ENCODE data around the gene NHLRC2. TPM values are rescaled to one million over a fixed set of nuclear protein-coding genes. Genes with fewer than 3 reads are reported as not detected.

The NHLRC2 gene
- total RNA-seq, 1 experiment from 2014 or later: 30.9 TPM

GRCh38 chr10:113961182-113962031 is 106.9 kb downstream of the NHLRC2 start:
- no peak overlapping the region for H2BK120ac ChIP-seq (ENCODE audit: low read depth, low read length, poor library complexity, severe bottlenecking)
- H3K79me1 ChIP-seq (ENCODE audit: insufficient read depth, low read depth, low read length, poor library complexity, severe bottlenecking): no peaks in the 10 kb centered on the region
- H3K4me3 Mint-ChIP-seq: no peak overlapping the region
- H2BK20ac ChIP-seq (ENCODE audit: low read depth, low read length, poor library complexity, severe bottlenecking): no peak overlapping the region
- no peaks in the 10 kb centered on the region for H3K4me1 ChIP-seq (ENCODE audit: insufficient read depth, low read length)
- H2BK15ac ChIP-seq (ENCODE audit: low read depth, low read length): no peak overlapping the region
- H3K36me3 Mint-ChIP-seq (ENCODE audit: insufficient read depth in 1 of 3, low read depth in 3 of 3): no peaks in the 10 kb centered on the region
- H4K8ac ChIP-seq (replicated peaks; ENCODE audit: insufficient read length, low read depth, low read length): no peak overlapping the region
- no peak overlapping the region for H2BK12ac ChIP-seq (ENCODE audit: insufficient read length, low read depth, low read length)
- H4K20me1 ChIP-seq (ENCODE audit: control insufficient read depth, insufficient read depth, insufficient read length): no peaks in the 10 kb centered on the region
- H3K27me3 ChIP-seq (ENCODE audit: insufficient read depth, low read length): no peaks in the 10 kb centered on the region; the same call in 1 of the 2 replicates
- H4K5ac ChIP-seq (ENCODE audit: insufficient read length, low read depth, low read length): no peak overlapping the region
- no peaks in the 10 kb centered on the region for H3K9me3 Mint-ChIP-seq
- no peak overlapping the region for H3K9ac ChIP-seq (ENCODE audit: extremely low read depth, insufficient read length, low read length)
- no peak overlapping the region for H3K23ac ChIP-seq (ENCODE audit: insufficient read length, low read depth, low read length)
- no CpG with 5 or more reads among the region's 14 CpGs for WGBS (ENCODE audit: extremely low coverage, insufficient read length, low lambda C conversion rate)
- H3K27ac Mint-ChIP-seq: no peak overlapping the region
- H4K91ac ChIP-seq (ENCODE audit: insufficient read length, low read depth, low read length): no peak overlapping the region
- no peak overlapping the region for H2BK5ac ChIP-seq (ENCODE audit: insufficient read length, low read length)
- H3K4me1 Mint-ChIP-seq: peaks cover 8 to 9% of the 10 kb centered on the region in 2 experiments; a peak in 2 of 4 replicates
- DNase-seq: no peak
- no peak overlapping the region for H3K4ac ChIP-seq (ENCODE audit: low read depth, low read length)
- no peak overlapping the region for H3K14ac ChIP-seq (ENCODE audit: insufficient read depth, low read length)
- no peak overlapping the region for H3K27ac ChIP-seq (ENCODE audit: insufficient read length, low read depth, low read length)
- no peaks in the 10 kb centered on the region for H3K9me3 ChIP-seq (ENCODE audit: control insufficient read depth, low read depth, low read length)
- H3T11ph ChIP-seq (ENCODE audit: low read length): no peak overlapping the region
- TF ChIP-seq CTCF (conservative IDR thresholded peaks at IDR 0.05): no peak
- H3K79me2 ChIP-seq (ENCODE audit: insufficient read depth, low read length): no peaks in the 10 kb centered on the region
- no peak overlapping the region for H3K4me2 ChIP-seq (ENCODE audit: insufficient read depth, insufficient read length, low read length)
- H2AFZ ChIP-seq (ENCODE audit: low read length): no peak overlapping the region
- H3K56ac ChIP-seq (ENCODE audit: insufficient read length, low read depth, low read length): no peak overlapping the region
- H3K27me3 Mint-ChIP-seq (ENCODE audit: low read depth): no peaks in the 10 kb centered on the region
- H3K18ac ChIP-seq (ENCODE audit: insufficient read length, low read depth, low read length): no peak overlapping the region
- no peaks in the 10 kb centered on the region for H3K23me2 ChIP-seq (ENCODE audit: insufficient read length, low read depth, low read length, poor library complexity, severe bottlenecking)
- H2AK5ac ChIP-seq (ENCODE audit: insufficient read length, low read length): no peak overlapping the region
